HG02759 (cell line): ENCODE measurements around the gene OR2L3.
"Not testable (repeated sequence)": the region's sequence is repeated elsewhere in the genome, so short reads cannot be mapped to it uniquely, and the experiment has no call there.

Experiments
- ATAC-seq: cut with Tn5 transposase; IDR thresholded peaks from one replicate; pipeline ENCODE4 v1.9.1; 2021; ENCODE audit warnings: mild to moderate bottlenecking, moderate library complexity; ENCODE audit not compliant: unreplicated experiment

OR2L3 gene, protein sequence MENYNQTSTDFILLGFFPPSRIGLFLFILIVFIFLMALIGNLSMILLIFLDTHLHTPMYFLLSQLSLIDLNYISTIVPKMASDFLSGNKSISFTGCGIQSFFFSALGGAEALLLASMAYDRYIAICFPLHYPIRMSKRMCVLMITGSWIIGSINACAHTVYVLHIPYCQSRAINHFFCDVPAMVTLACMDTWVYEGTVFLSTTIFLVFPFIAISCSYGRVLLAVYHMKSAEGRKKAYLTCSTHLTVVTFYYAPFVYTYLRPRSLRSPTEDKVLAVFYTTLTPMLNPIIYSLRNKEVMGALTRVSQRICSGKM

DNA sequence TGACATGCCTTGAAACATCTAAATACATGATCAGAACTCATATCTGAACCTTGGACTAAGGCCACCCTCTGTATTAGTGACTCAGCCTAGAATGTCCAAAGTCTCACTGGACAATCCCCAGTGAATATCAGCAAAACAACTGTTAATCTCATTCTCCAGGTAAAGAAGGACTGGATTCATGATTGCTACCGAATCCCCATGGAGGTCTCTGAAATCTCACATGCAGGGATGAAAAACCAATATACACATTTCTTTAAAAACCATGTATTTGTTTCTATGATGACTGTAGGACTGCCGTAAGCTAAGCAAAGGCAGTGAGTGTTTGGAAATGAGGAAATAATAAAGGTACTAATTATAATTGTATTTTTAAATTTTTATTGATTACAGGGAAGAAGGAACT is at the start of gene OR2L3:
Gene OR2L3 (plus strand): TSS at position 301 of the 400 bp plus-strand sequence. CDS start 13,846 bp downstream, outside the sequence.
- ATAC-seq: no peak

DNA sequence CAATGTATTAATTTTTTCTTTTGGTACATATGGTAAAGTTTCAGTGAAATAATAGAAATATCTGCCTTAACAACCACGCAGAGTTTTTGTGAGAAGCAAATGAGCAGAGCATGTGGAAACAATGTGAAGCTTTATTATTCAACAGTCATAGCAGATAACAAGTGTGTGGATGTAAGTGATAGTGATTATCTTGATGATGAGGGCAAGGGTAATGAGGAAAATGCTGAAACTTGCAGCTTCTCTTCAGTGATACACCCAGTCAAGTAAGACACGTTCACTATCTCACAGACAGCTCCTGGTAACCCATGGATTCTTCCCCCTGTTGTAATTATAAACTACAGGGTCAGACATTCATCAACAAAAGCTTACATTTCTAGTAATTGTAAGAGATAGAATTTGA is 47.8 kb upstream of the OR2L3 start:
- ATAC-seq: no peak

DNA sequence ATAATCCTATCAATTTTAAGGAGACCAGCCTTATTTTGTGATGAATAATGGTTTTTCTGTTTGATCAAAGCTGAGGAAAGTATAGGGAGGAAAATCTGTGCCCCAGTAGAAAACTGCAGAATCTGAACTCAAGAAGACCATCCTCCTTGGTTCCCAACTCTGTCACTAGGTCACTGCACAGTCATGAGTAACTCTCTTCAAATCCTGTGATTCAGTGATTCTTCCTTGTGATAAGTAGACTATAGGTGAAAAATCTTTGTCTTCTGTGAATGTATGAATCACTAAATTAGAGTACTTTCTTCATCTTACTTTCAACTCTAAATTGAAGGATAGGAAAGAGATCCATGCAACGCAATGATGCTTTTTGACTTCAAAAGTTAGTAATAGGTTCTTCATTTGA is 46.5 kb upstream of the OR2L3 start:
- ATAC-seq: no peak

- no peak for ATAC-seq
Measured at GRCh38 chr1:248007778-248008177, 38.9 kb upstream of the OR2L3 start.

- no peak for ATAC-seq
Measured at GRCh38 chr1:248009681-248010080, 37.0 kb upstream of the OR2L3 start.

GRCh38 chr1:248013229-248013710 is 33.4 kb upstream of the OR2L3 start, which contains the start of gene OR2L5:
Gene OR2L5 (plus strand): TSS chr1:248013660. CDS start chr1:248021948, 8,288 bp downstream.
- no peak for ATAC-seq

GRCh38 chr1:248015803-248016202 is 30.8 kb upstream of the OR2L3 start:
- ATAC-seq: no peak

GRCh38 chr1:248029770-248030169 is 16.9 kb upstream of the OR2L3 start, which contains the start of gene OR2L2:
Gene OR2L2 (plus strand): TSS chr1:248030070. CDS start chr1:248038268, 8,198 bp downstream.
- ATAC-seq: no peak

DNA sequence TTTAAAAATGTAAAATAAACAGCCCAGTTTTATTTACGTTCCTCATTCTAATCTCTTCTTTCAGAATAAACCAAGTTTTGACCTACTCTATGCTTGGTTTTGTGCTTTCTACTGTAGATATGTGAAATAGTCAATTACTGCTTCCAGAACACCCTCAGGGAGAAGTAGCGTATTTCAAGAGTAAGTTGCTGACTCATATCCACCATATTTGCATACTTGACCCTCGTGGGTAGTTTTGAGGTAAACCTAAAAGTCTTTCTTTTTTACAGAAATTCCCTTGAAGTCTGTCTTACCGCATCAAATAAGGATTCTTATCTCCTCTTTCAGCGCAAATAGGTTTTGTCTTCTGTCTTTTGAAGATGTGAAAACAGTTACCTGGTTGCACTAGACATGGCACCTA is 1.4 kb upstream of the OR2L3 start:
- peak; percentile 56 for ATAC-seq

- ATAC-seq: no peak
Measured at GRCh38 chr1:248047008-248047407, 372 bp downstream of the OR2L3 start.

DNA sequence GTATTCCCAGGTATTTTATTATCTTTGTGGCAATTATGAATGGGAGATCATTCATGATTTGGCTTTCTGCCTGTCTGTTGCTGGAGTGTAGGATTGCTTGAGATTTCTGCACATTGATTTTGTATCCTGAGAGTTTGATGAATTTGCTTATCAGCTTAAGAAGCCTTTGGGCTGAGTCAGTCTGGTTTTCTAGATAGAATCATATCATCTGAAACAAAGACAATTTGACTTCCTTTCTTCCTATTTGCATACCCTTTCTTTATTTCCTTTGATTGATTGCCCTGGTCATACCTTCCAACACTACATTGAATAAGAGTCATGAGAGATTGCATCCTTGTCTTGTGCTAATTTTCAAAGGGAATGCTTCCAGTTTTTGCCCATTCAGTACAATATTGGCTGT is 8.0 kb downstream of the OR2L3 start:
- no peak for ATAC-seq

GRCh38 chr1:248055261-248055660 is 8.6 kb downstream of the OR2L3 start:
- no peak for ATAC-seq

GRCh38 chr1:248065071-248065470 is 18.4 kb downstream of the OR2L3 start:
- no peak for ATAC-seq

DNA sequence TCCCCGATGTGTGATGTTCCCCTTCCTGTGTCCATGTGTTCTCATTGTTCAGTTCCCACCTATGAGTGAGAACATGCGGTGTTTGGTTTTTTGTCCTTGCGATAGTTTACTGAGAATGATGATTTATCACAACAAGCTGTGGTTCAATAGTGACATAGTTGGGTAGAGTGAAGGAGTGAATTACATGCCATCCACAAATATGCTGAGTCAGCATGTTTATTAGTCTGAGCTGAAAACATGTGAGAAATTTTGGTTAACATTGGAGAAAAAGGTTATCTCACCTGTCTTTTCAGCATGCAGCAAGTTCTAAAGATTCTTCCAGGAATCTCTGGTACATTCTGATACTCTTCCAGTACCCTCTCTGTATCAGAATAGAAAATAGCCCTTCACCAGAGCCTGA is 19.0 kb downstream of the OR2L3 start:
- ATAC-seq: no peak

DNA sequence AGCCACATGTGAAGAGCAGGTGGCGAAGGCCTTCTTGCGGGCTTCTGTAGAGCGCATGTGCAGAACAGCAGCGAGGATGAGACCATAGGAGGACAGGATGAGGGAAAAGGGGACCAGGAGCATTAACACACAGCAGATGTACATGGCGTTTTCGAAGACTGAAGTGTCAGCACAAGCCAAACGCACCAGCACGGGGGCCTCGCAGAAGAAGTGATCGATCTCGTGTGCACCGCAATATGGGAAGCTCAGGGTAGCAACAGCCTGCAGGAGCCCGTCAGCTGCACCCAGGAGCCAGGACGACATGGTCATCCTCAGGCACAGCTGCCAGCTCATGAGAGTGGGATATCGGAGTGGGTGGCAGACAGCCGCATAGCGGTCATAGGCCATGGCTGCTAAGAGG is 37.2 kb downstream of the OR2L3 start:
- not testable (repeated sequence) for ATAC-seq

GRCh38 chr1:248094884-248095283 is 48.2 kb downstream of the OR2L3 start, which contains the start of gene OR2L13:
Gene OR2L13 (plus strand): TSS chr1:248095184. CDS start chr1:248099376, 4,192 bp downstream.
- no peak for ATAC-seq

DNA sequence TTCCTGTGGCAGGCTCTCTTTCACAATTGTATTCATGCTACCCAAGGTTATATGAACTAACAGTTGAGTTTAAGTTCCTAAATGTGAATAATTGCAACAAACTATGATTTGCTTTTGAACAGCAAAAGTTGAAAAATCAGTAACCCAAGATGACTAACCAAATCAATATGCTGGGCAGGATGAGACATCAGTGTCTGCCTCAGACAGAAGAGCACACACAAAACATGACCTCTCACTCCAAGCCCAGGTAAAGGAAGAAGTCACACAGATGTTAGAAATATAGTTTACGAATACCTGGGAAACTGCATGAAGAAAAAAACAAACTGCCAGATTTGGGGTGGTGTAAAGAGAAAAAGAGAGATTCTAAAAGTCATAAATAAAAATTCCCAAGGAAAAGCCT is 51.9 kb downstream of the OR2L3 start:
- ATAC-seq: no peak

DNA sequence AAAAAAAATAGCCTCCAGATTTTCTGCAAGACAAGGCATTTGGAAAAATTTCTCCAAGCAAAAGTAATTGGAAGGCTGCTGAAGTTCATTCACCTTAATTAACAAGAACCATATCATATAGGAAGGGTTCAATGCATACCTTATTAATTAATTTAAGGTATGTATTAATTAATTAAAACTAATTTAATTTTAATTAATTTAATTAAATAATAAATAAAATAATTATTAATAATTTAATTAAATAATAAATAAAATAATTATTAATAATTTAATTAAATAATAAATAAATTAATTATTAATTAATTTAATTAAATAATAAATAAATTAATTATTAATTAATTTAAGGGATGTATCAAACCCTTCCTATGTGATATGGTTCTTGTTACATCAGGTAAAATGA is 56.2 kb downstream of the OR2L3 start:
- ATAC-seq: no peak

- no peak for ATAC-seq
Measured at GRCh38 chr1:248111157-248111556, 64.5 kb downstream of the OR2L3 start.
